Measurements from ENCODE around the gene POMP.

Gene POMP

GRCh38 chr13:28707629-28708427, 48.9 kb downstream of the POMP start:
- Histone ChIP-seq H3K36me3 (ENCODE audit: low read depth) (no peaks in the 10 kb centered on the region), H3K9me3 (ENCODE audit: severe bottlenecking) (no peaks in the 10 kb centered on the region), H3K4me3 (ENCODE audit: severe bottlenecking) (no peak overlapping the region), H3K27me3 (ENCODE audit: insufficient read depth, poor library complexity, severe bottlenecking) (no peaks in the 10 kb centered on the region), H3K4me1 (ENCODE audit: insufficient read depth, poor library complexity, severe bottlenecking) (no peaks in the 10 kb centered on the region), H3K27ac (ENCODE audit: poor library complexity, severe bottlenecking) (no peak overlapping the region)
- ATAC-seq (ENCODE audit: low read depth) (peak; percentile 73; the same call in 2 of the 3 replicates), DNase-seq (ENCODE audit: low spot score) (no peak)
- no peak for TF ChIP-seq CTCF (IDR thresholded peaks at IDR 0.05; ENCODE audit: poor library complexity, severe bottlenecking)

- ATAC-seq (ENCODE audit: low read depth), result no peak
- no peak for TF ChIP-seq CTCF (IDR thresholded peaks at IDR 0.05; ENCODE audit: poor library complexity, severe bottlenecking)
- H3K27me3 ChIP-seq (ENCODE audit: insufficient read depth, poor library complexity, severe bottlenecking), result no peaks in the 10 kb centered on the region
These were observed 51.2 kb downstream of the POMP start for GRCh38 chr13:28710161-28710560.

GRCh38 chr13:28714651-28715050, 55.7 kb downstream of the POMP start:
- ATAC-seq (ENCODE audit: low read depth), result no peak
- TF ChIP-seq CTCF (IDR thresholded peaks at IDR 0.05; ENCODE audit: poor library complexity, severe bottlenecking), result no peak
- peaks cover 26% of the 10 kb centered on the region for H3K4me1 ChIP-seq (ENCODE audit: insufficient read depth, poor library complexity, severe bottlenecking)

More at GRCh38 chr13:28710161-28710560, 51.2 kb downstream of the POMP start:
- Histone ChIP-seq H3K4me1 (ENCODE audit: insufficient read depth, poor library complexity, severe bottlenecking) (no peaks in the 10 kb centered on the region), H3K27ac (ENCODE audit: poor library complexity, severe bottlenecking) (no peak overlapping the region), H3K4me3 (ENCODE audit: severe bottlenecking) (no peak overlapping the region), H3K9me3 (ENCODE audit: severe bottlenecking) (no peaks in the 10 kb centered on the region), H3K36me3 (ENCODE audit: low read depth) (no peaks in the 10 kb centered on the region)
- no peak for DNase-seq (ENCODE audit: low spot score)

GRCh38 chr13:28716511-28716910, 57.6 kb downstream of the POMP start:
- peak; percentile 85 for DNase-seq (ENCODE audit: low spot score)
- peak overlapping the region; percentile 69 for H3K27ac ChIP-seq (ENCODE audit: poor library complexity, severe bottlenecking)
- H3K27me3 ChIP-seq (ENCODE audit: insufficient read depth, poor library complexity, severe bottlenecking), result no peaks in the 10 kb centered on the region
- peaks cover 30% of the 10 kb centered on the region for H3K4me1 ChIP-seq (ENCODE audit: insufficient read depth, poor library complexity, severe bottlenecking)
- peak; percentile 69 for ATAC-seq (ENCODE audit: low read depth)
- TF ChIP-seq CTCF (IDR thresholded peaks at IDR 0.05; ENCODE audit: poor library complexity, severe bottlenecking), result no peak
- no peaks in the 10 kb centered on the region for H3K9me3 ChIP-seq (ENCODE audit: severe bottlenecking)
- no peaks in the 10 kb centered on the region for H3K36me3 ChIP-seq (ENCODE audit: low read depth)
- H3K4me3 ChIP-seq (ENCODE audit: severe bottlenecking), result no peak overlapping the region

More at GRCh38 chr13:28714651-28715050, 55.7 kb downstream of the POMP start:
- H3K36me3 ChIP-seq (ENCODE audit: low read depth), result no peaks in the 10 kb centered on the region
- no peak overlapping the region for H3K4me3 ChIP-seq (ENCODE audit: severe bottlenecking)
- H3K27me3 ChIP-seq (ENCODE audit: insufficient read depth, poor library complexity, severe bottlenecking), result no peaks in the 10 kb centered on the region
- no peaks in the 10 kb centered on the region for H3K9me3 ChIP-seq (ENCODE audit: severe bottlenecking)
- no peak overlapping the region for H3K27ac ChIP-seq (ENCODE audit: poor library complexity, severe bottlenecking)
- DNase-seq (ENCODE audit: low spot score), result no peak

- peak overlapping the region; percentile 69 for H3K27ac ChIP-seq (ENCODE audit: poor library complexity, severe bottlenecking)
These were observed 58.2 kb downstream of the POMP start for GRCh38 chr13:28717170-28717569.

More at GRCh38 chr13:28717170-28717569, 58.2 kb downstream of the POMP start:
- Histone ChIP-seq H3K9me3 (ENCODE audit: severe bottlenecking) (no peaks in the 10 kb centered on the region), H3K4me1 (ENCODE audit: insufficient read depth, poor library complexity, severe bottlenecking) (peaks cover 30% of the 10 kb centered on the region), H3K4me3 (ENCODE audit: severe bottlenecking) (no peak overlapping the region), H3K36me3 (ENCODE audit: low read depth) (no peaks in the 10 kb centered on the region), H3K27me3 (ENCODE audit: insufficient read depth, poor library complexity, severe bottlenecking) (no peaks in the 10 kb centered on the region)
- TF ChIP-seq CTCF (IDR thresholded peaks at IDR 0.05; ENCODE audit: poor library complexity, severe bottlenecking), result no peak
- DNase-seq (ENCODE audit: low spot score), result no peak
- ATAC-seq (ENCODE audit: low read depth), result no peak
